Choroid plexus epithelial cell (primary cell): Measurements from ENCODE around the gene RABGAP1L.
"Not testable (repeated sequence)": the region's sequence is repeated elsewhere in the genome, so short reads cannot be mapped to it uniquely, and the experiment has no call there.

Source experiments
- DNase-seq: peaks from one replicate; pipeline ENCODE4 v3.0.0-alpha.2; 2010; ENCODE audit warnings: low read depth
- H3K4me3 ChIP-seq: 2 replicates; pipeline ENCODE4 v1.5.1; 2011; ENCODE audit warnings: low read depth, mild to moderate bottlenecking, control low read depth, low read length, moderate library complexity
- CTCF ChIP-seq: conservative IDR thresholded peaks from 2 replicates; pipeline ENCODE4 v1.5.1; 2011; ENCODE audit warnings: low read depth, mild to moderate bottlenecking, control low read depth, inconsistent platforms, low read length, moderate library complexity

Gene RABGAP1L

GRCh38 chr1:174700314-174700713 lies 541.0 kb downstream of the RABGAP1L start:
- no peak overlapping the region for H3K4me3 ChIP-seq
- no peak for TF ChIP-seq CTCF
- no peak for DNase-seq

DNA sequence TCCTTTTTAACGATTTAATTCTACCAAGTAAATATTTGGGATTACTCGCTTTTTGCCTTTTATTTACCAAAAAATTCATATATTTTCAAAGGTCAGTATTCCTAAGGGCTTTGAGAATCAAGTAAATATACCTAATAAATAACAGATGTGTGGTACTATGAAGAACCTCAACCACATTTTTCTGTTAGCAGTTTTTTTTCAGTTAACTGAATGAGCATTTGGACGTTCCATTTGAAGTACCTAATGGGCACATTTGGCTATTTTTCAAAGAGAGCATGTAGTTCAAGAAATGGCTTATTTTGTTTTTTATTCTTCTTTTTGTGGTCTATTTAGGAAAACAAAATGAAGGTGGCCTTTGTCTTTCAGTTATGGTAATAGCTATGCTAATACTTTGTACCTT lies 541.5 kb downstream of the RABGAP1L start:
- H3K4me3 ChIP-seq: no peak overlapping the region
- no peak for DNase-seq
- TF ChIP-seq CTCF: no peak

DNA sequence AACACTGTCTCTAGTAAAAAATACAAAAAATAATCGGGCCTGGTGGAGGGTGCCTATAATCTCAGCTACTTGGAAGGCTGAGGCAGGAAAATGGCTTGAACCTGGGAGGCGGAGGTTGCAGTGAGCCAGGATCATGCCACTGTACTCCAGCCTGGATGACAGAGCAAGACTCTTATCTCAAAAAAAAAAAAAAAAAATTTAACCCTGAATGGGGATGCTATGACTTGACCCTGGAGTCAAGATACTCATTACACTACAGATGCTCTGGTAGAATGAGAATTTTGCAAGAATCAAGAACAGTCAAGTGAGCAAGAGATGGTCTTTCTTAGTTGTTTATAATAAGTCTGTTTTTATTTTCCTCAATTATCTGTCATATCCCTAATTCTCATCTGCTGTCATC lies 542.2 kb downstream of the RABGAP1L start:
- no peak for DNase-seq
- no peak overlapping the region for H3K4me3 ChIP-seq
- no peak for TF ChIP-seq CTCF

DNA sequence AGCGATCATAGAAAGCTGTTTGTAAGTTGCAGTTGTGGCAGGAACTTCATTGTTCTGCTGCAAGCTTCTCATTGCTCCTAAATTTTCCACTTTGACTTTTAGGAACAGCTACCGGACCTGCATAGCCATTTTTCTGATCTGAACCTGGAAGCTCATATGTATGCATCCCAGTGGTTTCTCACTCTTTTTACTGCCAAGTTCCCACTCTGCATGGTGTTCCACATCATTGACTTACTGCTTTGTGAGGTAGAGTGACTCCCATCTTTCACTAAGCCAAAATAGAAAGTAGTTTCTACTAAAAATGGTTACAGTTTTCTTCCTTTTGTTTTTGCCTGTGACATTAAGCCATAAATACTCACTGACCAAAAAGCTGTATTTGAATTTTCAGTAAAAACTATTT lies 542.7 kb downstream of the RABGAP1L start:
- TF ChIP-seq CTCF: no peak
- no peak for DNase-seq
- no peak overlapping the region for H3K4me3 ChIP-seq

GRCh38 chr1:174703309-174703708 lies 544.0 kb downstream of the RABGAP1L start:
- DNase-seq: no peak
- H3K4me3 ChIP-seq: no peak overlapping the region
- TF ChIP-seq CTCF: no peak

DNA sequence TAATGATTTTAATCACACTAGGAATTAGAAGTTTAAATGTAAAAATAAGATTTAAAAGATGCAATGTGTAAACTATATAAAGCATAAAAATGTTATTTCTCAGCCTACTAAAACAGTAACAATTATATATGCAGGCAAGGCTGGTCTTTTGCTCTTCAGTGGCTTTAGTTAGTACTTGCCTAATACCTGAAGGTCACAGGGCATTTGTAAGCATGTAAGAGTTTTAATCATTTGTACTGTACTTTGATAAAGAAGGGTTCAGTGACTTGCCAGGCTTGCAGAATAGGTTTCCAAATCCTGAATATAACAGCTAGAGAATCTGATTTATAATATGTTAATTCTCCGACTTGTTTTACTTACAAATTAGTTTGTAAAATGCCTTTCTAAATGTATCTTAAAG lies 545.0 kb downstream of the RABGAP1L start:
- no peak for TF ChIP-seq CTCF
- DNase-seq: no peak
- no peak overlapping the region for H3K4me3 ChIP-seq

- no peak overlapping the region for H3K4me3 ChIP-seq
- TF ChIP-seq CTCF: no peak
- DNase-seq: no peak
Observed at GRCh38 chr1:174710868-174711845, 551.8 kb downstream of the RABGAP1L start.

GRCh38 chr1:174711848-174712247 lies 552.5 kb downstream of the RABGAP1L start:
- DNase-seq, H3K4me3 ChIP-seq: not testable (repeated sequence)
